SK-N-MC (cell line): ENCODE data around the gene CHD3.

Source experiments
- DNase-seq: peaks from one replicate; pipeline ENCODE4 v3.0.0-alpha.2; 2011; ENCODE audit warnings: low read depth, low spot score
- H3K27ac ChIP-seq: fragments of 200-600 bp; sonication (generic); 2 replicates; pipeline ENCODE4 v1.5.1; 2016; ENCODE audit warnings: mixed run types
- H3K36me3 ChIP-seq: fragments of 200-600 bp; sonication (generic); 2 replicates; pipeline ENCODE4 v1.6.1; 2017; ENCODE audit warnings: antibody characterized with exemption, low read length, mixed read lengths; ENCODE audit not compliant: insufficient read depth
- H3K4me3 ChIP-seq: fragments of 200-600 bp; sonication (generic); 2 replicates; pipeline ENCODE4 v1.5.1; 2016
- H3K9ac ChIP-seq: fragments of 200-600 bp; sonication (generic); 2 replicates; pipeline ENCODE4 v1.8.0; 2017; ENCODE audit warnings: mixed run types, mixed read lengths; ENCODE audit not compliant: insufficient read length
- H3K9me3 ChIP-seq: fragments of 200-600 bp; sonication (generic); 2 replicates; pipeline ENCODE4 v1.6.1; 2017; ENCODE audit warnings: low read depth, mild to moderate bottlenecking, antibody characterized with exemption, low read length, moderate library complexity, mixed read lengths
- EZH2 ChIP-seq: fragments of 200-600 bp; sonication (generic); IDR thresholded peaks from one replicate; pipeline ENCODE4 v1.6.1; 2017; ENCODE audit warnings: antibody characterized with exemption
- FOXP2 ChIP-seq: optimal IDR thresholded peaks from 2 replicates; pipeline ENCODE3; 2011; ENCODE audit warnings: mild to moderate bottlenecking, moderate library complexity; ENCODE audit not compliant: insufficient read depth; ENCODE audit errors: extremely low read length, control extremely low read depth
- POLR2AphosphoS5 ChIP-seq: IDR thresholded peaks from 2 replicates; pipeline ENCODE4 v1.6.1; 2012; ENCODE audit warnings: mild to moderate bottlenecking, low read depth, low read length, borderline replicate concordance

The CHD3 gene

GRCh38 chr17:7843257-7843535 is 45.4 kb upstream of the CHD3 start:
- no peak for DNase-seq
- H3K4me3 ChIP-seq: peak overlapping the region; percentile 87
- H3K9me3 ChIP-seq: no peaks in the 10 kb centered on the region
- H3K36me3 ChIP-seq: peaks cover 44% of the 10 kb centered on the region
- peak overlapping the region; percentile 92 for H3K9ac ChIP-seq
- peak overlapping the region; percentile 92 for H3K27ac ChIP-seq
- no peak for TF ChIP-seq FOXP2
- no peak for TF ChIP-seq POLR2AphosphoS5
- TF ChIP-seq EZH2: no peak

GRCh38 chr17:7843536-7844291 is 44.9 kb upstream of the CHD3 start:
- H3K27ac ChIP-seq: peak overlapping the region; percentile 92
- peak overlapping the region; percentile 87 for H3K4me3 ChIP-seq
- H3K36me3 ChIP-seq: peaks cover 49% of the 10 kb centered on the region
- peak overlapping the region; percentile 92 for H3K9ac ChIP-seq
- no peak for DNase-seq
- TF ChIP-seq EZH2 (no peak), POLR2AphosphoS5 (no peak; the same call in 1 of the 2 replicates), FOXP2 (no peak)
- H3K9me3 ChIP-seq: no peaks in the 10 kb centered on the region

GRCh38 chr17:7844292-7845154 is 44.1 kb upstream of the CHD3 start:
- TF ChIP-seq POLR2AphosphoS5 (no peak), EZH2 (no peak), FOXP2 (no peak)
- Histone ChIP-seq H3K36me3 (peaks cover 57% of the 10 kb centered on the region), H3K27ac (peak overlapping the region; percentile 92), H3K9ac (peak overlapping the region; percentile 92), H3K9me3 (no peaks in the 10 kb centered on the region), H3K4me3 (peak overlapping the region; percentile 87)
- DNase-seq: no peak

- no peak overlapping the region for H3K27ac ChIP-seq
- H3K9me3 ChIP-seq: no peaks in the 10 kb centered on the region
- TF ChIP-seq POLR2AphosphoS5: no peak
- no peak for TF ChIP-seq EZH2
- no peak for TF ChIP-seq FOXP2
- peak overlapping the region; percentile 47 for H3K9ac ChIP-seq
- no peak for DNase-seq
- H3K4me3 ChIP-seq: peak overlapping the region; percentile 87
- peaks cover 58% of the 10 kb centered on the region for H3K36me3 ChIP-seq
These were observed 43.1 kb upstream of the CHD3 start for GRCh38 chr17:7845359-7846062.

- Histone ChIP-seq H3K27ac (no peak overlapping the region), H3K9ac (no peak overlapping the region), H3K9me3 (no peaks in the 10 kb centered on the region), H3K4me3 (no peak overlapping the region), H3K36me3 (peaks cover 59% of the 10 kb centered on the region)
- no peak for TF ChIP-seq EZH2
- no peak for TF ChIP-seq POLR2AphosphoS5
- no peak for TF ChIP-seq FOXP2
- DNase-seq: no peak
These were observed 42.4 kb upstream of the CHD3 start for GRCh38 chr17:7846063-7846735.

GRCh38 chr17:7846765-7847661 is 41.6 kb upstream of the CHD3 start:
- no peaks in the 10 kb centered on the region for H3K9me3 ChIP-seq
- no peak overlapping the region for H3K4me3 ChIP-seq
- no peak for TF ChIP-seq POLR2AphosphoS5
- no peak for TF ChIP-seq FOXP2
- no peak for TF ChIP-seq EZH2
- H3K36me3 ChIP-seq: peaks cover 67% of the 10 kb centered on the region
- DNase-seq: no peak
- H3K9ac ChIP-seq: no peak overlapping the region
- H3K27ac ChIP-seq: no peak overlapping the region

- no peak for DNase-seq
- no peak overlapping the region for H3K27ac ChIP-seq
- TF ChIP-seq FOXP2 (no peak), POLR2AphosphoS5 (no peak), EZH2 (no peak)
- no peak overlapping the region for H3K9ac ChIP-seq
- peaks cover 79% of the 10 kb centered on the region for H3K36me3 ChIP-seq
- no peaks in the 10 kb centered on the region for H3K9me3 ChIP-seq
- no peak overlapping the region for H3K4me3 ChIP-seq
These were observed 40.4 kb upstream of the CHD3 start for GRCh38 chr17:7848131-7848579.
